Activated naive CD4-positive, alpha-beta T cell (primary cell): ENCODE data around the gene WNT11.
A peak's percentile ranks its signal among the peaks of the same experiment; 100 is the strongest.

ENCODE experiments used
- DNase-seq, 4 experiments: peaks; one replicate each; lab custom pipeline; 2025; lab: John Stamatoyannopoulos, UW

Gene WNT11

GRCh38 chr11:76218449-76219178, 12.3 kb upstream of the WNT11 start:
- no peak for DNase-seq

GRCh38 chr11:76217653-76218160, 11.4 kb upstream of the WNT11 start:
- no peak for DNase-seq

- DNase-seq = no peak
Observed at GRCh38 chr11:76216536-76217325, 10.4 kb upstream of the WNT11 start.

GRCh38 chr11:76215941-76216340, 9.6 kb upstream of the WNT11 start:
- no peak for DNase-seq

GRCh38 chr11:76214968-76215548, 8.8 kb upstream of the WNT11 start:
- DNase-seq = no peak

- DNase-seq = no peak
Observed at GRCh38 chr11:76214186-76214585, 7.9 kb upstream of the WNT11 start.

- no peak for DNase-seq
Observed at GRCh38 chr11:76212086-76213035, 6.1 kb upstream of the WNT11 start.

- DNase-seq = no peak
Observed at GRCh38 chr11:76210931-76211851, 4.9 kb upstream of the WNT11 start.

- peak in 1 of 4 experiments; percentile 20 for DNase-seq
Observed at GRCh38 chr11:76209973-76210930, 4.0 kb upstream of the WNT11 start.

- no peak for DNase-seq
Observed at GRCh38 chr11:76209375-76209972, 3.2 kb upstream of the WNT11 start.

- peak; percentile 51 to 78 (median 60) for DNase-seq
Observed at GRCh38 chr11:76208438-76209374, 2.4 kb upstream of the WNT11 start.

GRCh38 chr11:76207642-76208401, 1.5 kb upstream of the WNT11 start:
- DNase-seq = peak; percentile 36 to 78 (median 60)

- no peak for DNase-seq
Observed at GRCh38 chr11:76206077-76206326, 300 bp downstream of the WNT11 start.

- DNase-seq = no peak
Observed at GRCh38 chr11:76205252-76206076, 838 bp downstream of the WNT11 start.

GRCh38 chr11:76203937-76204336, 2.4 kb downstream of the WNT11 start:
- no peak for DNase-seq

GRCh38 chr11:76203131-76203925, 3.0 kb downstream of the WNT11 start:
- DNase-seq = no peak
